NCI-H2196 treated with DMSO at 0.1 percent for 48 hours (cell line): ENCODE results near the gene FUZ.
A peak's percentile ranks its signal among the peaks of the same experiment; 100 is the strongest.

Experiments
- DNase-seq: peaks from one replicate; lab custom pipeline; 2025; ENCODE audit not compliant: unreplicated experiment; lab: John Stamatoyannopoulos, UW

The FUZ gene

GRCh38 chr19:49812997-49813861 is at the start of gene FUZ:
TSS of gene FUZ (minus strand) at chr19:49813292. CDS start at chr19:49813106, 186 bp downstream.
- DNase-seq: peak; percentile 97

- no peak for DNase-seq
These were observed 49.5 kb upstream of the FUZ start for GRCh38 chr19:49862391-49863253.

GRCh38 chr19:49861541-49862378 is 48.7 kb upstream of the FUZ start:
- DNase-seq: no peak

- DNase-seq: no peak
These were observed 48.0 kb upstream of the FUZ start for GRCh38 chr19:49861107-49861506.

- DNase-seq: no peak
These were observed 47.4 kb upstream of the FUZ start for GRCh38 chr19:49860336-49861102.

- DNase-seq: no peak
These were observed 46.7 kb upstream of the FUZ start for GRCh38 chr19:49859682-49860335.

GRCh38 chr19:49858088-49858985 is 45.2 kb upstream of the FUZ start:
- DNase-seq: no peak

GRCh38 chr19:49857838-49858087 is 44.7 kb upstream of the FUZ start:
- no peak for DNase-seq

- no peak for DNase-seq
These were observed 44.2 kb upstream of the FUZ start for GRCh38 chr19:49857061-49857837.

- no peak for DNase-seq
These were observed 43.5 kb upstream of the FUZ start for GRCh38 chr19:49856574-49857021.

- DNase-seq: no peak
These were observed 42.8 kb upstream of the FUZ start for GRCh38 chr19:49855676-49856573.

GRCh38 chr19:49855277-49855675 is 42.2 kb upstream of the FUZ start:
- DNase-seq: no peak

- DNase-seq: no peak
These were observed 41.5 kb upstream of the FUZ start for GRCh38 chr19:49854378-49855263.

- no peak for DNase-seq
These were observed 40.8 kb upstream of the FUZ start for GRCh38 chr19:49853852-49854377.

GRCh38 chr19:49852631-49853126 is 39.6 kb upstream of the FUZ start:
- DNase-seq: no peak
